Measurements from ENCODE around the gene AUH.

AUH gene

GRCh38 chr9:91166796-91167366 lies 194.8 kb downstream of the AUH start:
- no peak for DNase-seq (ENCODE audit: low read depth in 2 of 2)

DNA sequence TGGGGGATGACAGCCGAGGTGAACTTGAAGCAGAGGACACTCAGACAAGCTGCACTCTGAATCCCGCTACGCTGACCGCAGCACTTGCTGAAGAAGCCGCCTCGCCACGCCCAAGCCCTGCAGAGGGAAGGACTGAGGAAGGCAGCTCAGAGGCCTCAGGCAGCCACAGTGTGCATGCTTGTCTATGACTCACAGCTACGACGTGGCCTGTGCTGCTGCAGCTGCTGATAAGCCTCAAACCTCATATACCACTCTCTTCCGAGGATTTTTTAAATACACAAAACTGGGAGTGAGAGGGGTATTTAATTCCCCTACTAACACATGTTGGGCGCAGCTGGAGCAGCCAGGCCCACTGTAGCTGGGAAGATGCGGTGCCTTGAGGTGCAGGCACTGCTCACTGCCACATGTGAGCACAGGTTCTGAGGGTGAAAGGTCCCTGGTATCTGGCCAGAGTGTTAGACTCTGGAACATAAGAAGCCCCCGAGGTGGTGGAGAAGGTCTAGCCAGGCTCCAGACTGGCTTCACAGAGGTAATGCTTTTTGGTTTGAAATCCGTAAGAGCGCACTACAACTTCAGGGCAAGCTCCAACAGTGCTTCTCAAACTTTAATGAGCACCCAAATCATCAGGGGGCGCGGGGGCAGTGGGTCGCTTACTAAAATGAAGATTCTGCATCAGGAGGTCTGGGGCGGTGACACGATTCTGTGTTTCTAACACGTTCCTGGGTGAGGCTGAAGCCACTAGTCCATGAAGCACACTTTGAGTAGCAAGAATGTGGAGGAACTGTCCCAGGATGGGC lies 196.8 kb downstream of the AUH start:
- DNase-seq (ENCODE audit: low read depth in 2 of 2): peak; percentile 77 to 80
